ENCODE data around the gene TMPRSS3. TPM values are rescaled to one million over a fixed set of nuclear protein-coding genes. Genes with fewer than 3 reads are reported as not detected.

TMPRSS3 gene
- total and polyA plus RNA-seq, 9 of the 15 experiments (the other 6 are each of a cell fraction or from before 2014, with no cell fraction given): 0.07 TPM; not detected in 8

DNA sequence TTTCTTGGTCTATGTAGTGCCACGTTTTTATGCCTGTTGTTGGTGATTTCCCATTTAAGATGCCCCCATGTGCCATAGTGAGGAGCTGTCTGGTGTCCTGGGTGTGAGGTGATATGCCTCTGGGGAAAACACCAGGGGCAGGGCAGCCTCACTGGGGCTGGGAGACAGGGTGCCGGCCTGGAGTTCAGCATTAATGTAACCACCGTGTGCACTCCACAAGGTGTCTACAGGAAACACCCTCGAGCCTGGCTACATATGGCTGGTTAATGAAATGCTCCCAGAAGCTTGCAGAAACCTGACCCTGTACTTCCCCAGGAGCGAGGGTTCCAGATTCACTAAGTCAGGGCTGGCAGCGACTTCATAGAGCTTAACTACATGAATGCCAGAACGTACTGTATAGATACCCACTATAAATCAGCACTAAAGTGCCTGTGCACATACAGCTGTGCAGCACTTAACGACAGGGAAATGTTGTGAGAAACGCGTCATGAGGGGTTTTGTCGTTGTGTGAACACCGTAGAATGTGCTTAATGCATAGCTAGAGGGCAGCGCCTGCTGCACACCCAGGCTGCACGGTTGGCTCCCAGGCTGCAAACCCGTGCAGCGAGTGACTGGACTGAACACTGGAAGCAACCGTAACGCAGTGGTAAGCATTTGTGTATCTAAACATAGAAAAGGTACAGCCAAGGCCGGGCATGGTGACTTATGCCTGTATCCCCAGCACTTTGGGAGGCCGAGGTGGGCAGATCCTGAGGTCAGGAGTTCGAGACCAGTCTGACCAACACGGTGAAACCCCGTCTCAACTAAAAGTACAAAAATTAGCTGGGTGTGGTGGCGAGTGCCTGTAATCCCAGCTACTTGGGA, 55.4 kb downstream of the TMPRSS3 start:
- H3K9me3 ChIP-seq (replicated peaks; ENCODE audit: control insufficient read depth, insufficient read depth, low read depth, low read length): no peaks in the 10 kb centered on the region
- CTCF ChIA-PET (ENCODE audit: low intra/inter-chr PET ratio): interaction anchor here (0.6 kb wide), 1 partner anchor 105 kb away, joined by 3 read pairs; no protein-coding TSS in a partner anchor

More for the DNA sequence above, 55.4 kb downstream of the TMPRSS3 start:
- Histone ChIP-seq H3K27me3 (ENCODE audit: control insufficient read depth in 2 of 2, insufficient read depth in 2 of 2, low read length in 2 of 2) (peaks cover 12 to 53% of the 10 kb centered on the region in 2 experiments; a peak in 4 of 5 replicates), H3K9ac (ENCODE audit: insufficient read depth in 1 of 2, low read depth in 2 of 2, low read length in 2 of 2) (no peak overlapping the region), H4K20me1 (replicated peaks; ENCODE audit: control insufficient read depth, insufficient read depth, low read length) (no peaks in the 10 kb centered on the region), H3K9me1 (ENCODE audit: control insufficient read depth, insufficient read depth, low read length) (no peaks in the 10 kb centered on the region), H3K36me3 (ENCODE audit: control insufficient read depth, insufficient read depth, low read length) (no peaks in the 10 kb centered on the region), H3K27ac (ENCODE audit: extremely low read depth, low read depth, low read length) (no peak overlapping the region), H3K4me3 (no peak overlapping the region), H3K79me2 (ENCODE audit: control insufficient read depth, insufficient read depth, low read length) (no peaks in the 10 kb centered on the region), H3K4me1 (replicated peaks in 1 of 2; ENCODE audit: control insufficient read depth in 2 of 2, insufficient read depth in 2 of 2, low read length in 2 of 2) (peaks cover 0 to 7% of the 10 kb centered on the region in 2 experiments; a peak in 1 of 5 replicates), H3K4me2 (ENCODE audit: insufficient read depth, low read length) (no peak overlapping the region), H2AFZ (ENCODE audit: low read depth, low read length) (no peak overlapping the region)
- ATAC-seq (no peak), DNase-seq (ENCODE audit: extremely low read depth in 1 of 4, low spot score in 3 of 4) (no peak), FAIRE-seq (no peak)
- 9% methylated on average over 24 of the region's 24 CpGs for WGBS (ENCODE audit: insufficient coverage, low coverage, missing lambda C conversion rate)
- POLR2A ChIA-PET: interaction anchor here (0.6 to 1.3 kb wide), 6 partner anchors 16 to 1213 kb away, joined by 3 to 4 read pairs (median 3); no protein-coding TSS in a partner anchor
- in situ Hi-C loops (cut with MboI): no loop called here
- no TSS peak for BruUV-seq (replicated peaks)
- TF ChIP-seq ZMIZ1 (IDR thresholded peaks at IDR 0.05; ENCODE audit: low read depth in 2 of 2, low read length in 2 of 2): no peak
- TF ChIP-seq SUPT5H (IDR thresholded peaks at IDR 0.05): no peak
- TF ChIP-seq, protein P1, sequence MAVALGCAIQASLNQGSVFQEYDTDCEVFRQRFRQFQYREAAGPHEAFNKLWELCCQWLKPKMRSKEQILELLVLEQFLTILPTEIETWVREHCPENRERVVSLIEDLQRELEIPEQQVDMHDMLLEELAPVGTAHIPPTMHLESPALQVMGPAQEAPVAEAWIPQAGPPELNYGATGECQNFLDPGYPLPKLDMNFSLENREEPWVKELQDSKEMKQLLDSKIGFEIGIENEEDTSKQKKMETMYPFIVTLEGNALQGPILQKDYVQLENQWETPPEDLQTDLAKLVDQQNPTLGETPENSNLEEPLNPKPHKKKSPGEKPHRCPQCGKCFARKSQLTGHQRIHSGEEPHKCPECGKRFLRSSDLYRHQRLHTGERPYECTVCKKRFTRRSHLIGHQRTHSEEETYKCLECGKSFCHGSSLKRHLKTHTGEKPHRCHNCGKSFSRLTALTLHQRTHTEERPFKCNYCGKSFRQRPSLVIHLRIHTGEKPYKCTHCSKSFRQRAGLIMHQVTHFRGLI (CRISPR knock-in tag; IDR thresholded peaks at IDR 0.05): no peak
- no peak for TF ChIP-seq ZNF76 (CRISPR knock-in tag; IDR thresholded peaks at IDR 0.05; ENCODE audit: borderline replicate concordance)
- TF ChIP-seq ZZZ3 (IDR thresholded peaks at IDR 0.05): no peak
- TF ChIP-seq ZNF445 (CRISPR knock-in tag; IDR thresholded peaks at IDR 0.05; ENCODE audit: low read depth): no peak
- no peak for TF ChIP-seq ZNF3 (CRISPR knock-in tag; IDR thresholded peaks at IDR 0.05)
- no peak for TF ChIP-seq SP2 (IDR thresholded peaks at IDR 0.05; ENCODE audit: extremely low read depth, low read depth, low read length, poor library complexity, severe bottlenecking)
- TF ChIP-seq SETDB1 (IDR thresholded peaks at IDR 0.05; ENCODE audit: low read length): no peak
- TF ChIP-seq, protein P2, sequence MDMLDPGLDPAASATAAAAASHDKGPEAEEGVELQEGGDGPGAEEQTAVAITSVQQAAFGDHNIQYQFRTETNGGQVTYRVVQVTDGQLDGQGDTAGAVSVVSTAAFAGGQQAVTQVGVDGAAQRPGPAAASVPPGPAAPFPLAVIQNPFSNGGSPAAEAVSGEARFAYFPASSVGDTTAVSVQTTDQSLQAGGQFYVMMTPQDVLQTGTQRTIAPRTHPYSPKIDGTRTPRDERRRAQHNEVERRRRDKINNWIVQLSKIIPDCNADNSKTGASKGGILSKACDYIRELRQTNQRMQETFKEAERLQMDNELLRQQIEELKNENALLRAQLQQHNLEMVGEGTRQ (CRISPR knock-in tag; IDR thresholded peaks at IDR 0.05): no peak
- intact Hi-C loops (cut with micrococcal nuclease): no loop called here
